ENCODE data around the gene ACOT12.

ACOT12 gene

DNA sequence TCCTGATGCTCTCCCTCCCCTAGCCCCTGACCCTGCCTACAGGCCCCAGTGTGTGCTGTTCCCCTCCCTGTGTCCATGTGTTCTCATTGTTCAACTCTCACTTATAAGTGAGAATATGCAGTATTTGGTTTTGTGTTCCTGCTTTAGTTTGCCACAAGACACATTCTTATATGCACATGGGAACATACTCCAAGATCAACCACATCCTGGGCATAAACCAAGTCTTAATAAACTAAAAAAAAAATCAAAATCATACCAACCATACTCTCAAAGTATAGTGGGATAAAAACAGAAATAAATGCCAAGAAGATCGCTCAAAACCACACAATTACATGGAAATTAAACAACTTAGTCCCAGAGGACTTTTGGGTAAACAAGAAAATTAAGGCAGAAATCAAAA, 103.8 kb downstream of the ACOT12 start:
- DNase-seq (ENCODE audit: low read depth), result no peak

DNA sequence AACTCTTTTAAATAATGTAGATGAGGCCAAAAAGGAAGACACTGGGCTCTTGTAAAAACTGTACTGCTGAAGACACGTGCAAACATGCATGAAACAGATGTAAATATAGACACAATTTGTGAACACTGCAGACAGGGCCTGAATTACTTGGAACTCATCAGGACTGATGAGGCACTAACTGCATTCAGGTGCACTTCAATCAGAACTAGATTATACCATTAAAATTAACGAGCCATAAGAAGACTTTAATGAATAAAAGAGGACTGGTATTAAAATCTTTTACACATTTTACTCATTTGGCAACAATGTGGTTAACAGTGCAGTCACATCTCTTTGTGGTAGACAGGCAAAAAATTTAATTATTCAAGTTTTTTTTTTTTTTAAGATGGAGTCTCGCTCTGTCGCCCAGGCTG, 105.9 kb downstream of the ACOT12 start:
- no peak for DNase-seq (ENCODE audit: low read depth)

DNA sequence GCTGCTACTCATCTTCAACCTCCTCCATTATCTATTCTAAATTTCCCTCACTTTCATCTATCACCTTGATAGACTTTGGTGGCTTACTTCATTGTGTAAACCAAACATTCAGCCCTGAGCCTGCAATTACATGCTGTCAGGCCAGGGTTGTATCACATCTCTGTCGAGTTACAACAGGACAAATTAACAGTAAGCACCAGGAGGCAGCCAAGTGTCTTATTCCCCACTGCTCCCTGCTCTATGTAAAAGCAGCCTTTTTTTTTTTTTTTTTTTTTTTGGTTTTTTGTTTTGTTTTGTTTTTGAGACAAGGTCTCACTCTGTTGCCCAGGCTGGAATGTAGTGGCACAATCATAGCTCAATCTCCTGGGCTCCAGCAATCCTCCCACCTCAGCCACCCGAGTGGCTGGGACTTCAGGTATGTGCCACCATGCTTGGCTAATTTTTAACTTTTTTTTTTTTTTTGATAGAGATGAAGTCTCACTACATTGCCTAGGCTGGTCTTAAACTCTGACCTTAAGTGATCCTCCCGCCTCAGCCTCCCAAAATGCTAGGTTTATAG, 107.8 kb downstream of the ACOT12 start:
- no peak for DNase-seq (ENCODE audit: low read depth)

DNA sequence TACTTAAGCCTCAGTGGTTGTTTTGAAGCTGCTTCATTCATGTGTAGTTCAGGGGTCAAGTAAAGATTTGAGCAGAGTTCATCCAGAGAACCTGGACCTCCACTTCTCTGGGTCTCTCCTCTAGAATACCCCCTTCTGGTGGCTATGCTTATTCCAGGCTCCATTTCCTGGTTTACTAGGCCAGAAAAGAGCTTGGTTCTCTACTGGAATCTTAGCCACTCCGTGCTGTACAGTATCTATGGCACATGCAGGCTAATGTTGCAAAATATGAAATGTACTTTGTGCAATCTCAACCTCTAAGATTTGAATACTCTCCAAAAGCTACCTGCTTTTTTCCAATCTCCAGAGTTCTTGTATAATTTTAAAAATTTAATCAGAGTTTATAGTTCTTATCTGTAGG, 110.0 kb downstream of the ACOT12 start:
- DNase-seq (ENCODE audit: low read depth), result no peak

All from activated T-cell treated with anti-CD3 and anti-CD28 coated beads for 48 hours (primary cell).